Neural crest cell (in vitro differentiated cells): Measurements from ENCODE around the gene USP6NL. TPM values are rescaled to one million over a fixed set of nuclear protein-coding genes. Genes with fewer than 3 reads are reported as not detected.
A peak's percentile ranks its signal among the peaks of the same experiment; 100 is the strongest.

Source experiments
- DNase-seq: peaks from one replicate; pipeline ENCODE4 v3.0.0; 2021; ENCODE audit warnings: low read depth, mixed read lengths, low spot score
- H3K27ac Mint-ChIP-seq: one replicate; pipeline ENCODE4 v1.8.0; 2021; ENCODE audit warnings: mild to moderate bottlenecking, mixed read lengths; ENCODE audit not compliant: unreplicated experiment
- H3K27me3 Mint-ChIP-seq: 2 replicates; pipeline ENCODE4 v1.8.0; 2021; ENCODE audit warnings: low read depth, mild to moderate bottlenecking, mixed read lengths
- H3K36me3 Mint-ChIP-seq: 2 replicates; pipeline ENCODE4 v1.8.0; 2021; ENCODE audit warnings: low read depth, mild to moderate bottlenecking, mixed read lengths
- H3K4me1 Mint-ChIP-seq: 2 replicates; pipeline ENCODE4 v1.8.0; 2021; ENCODE audit warnings: mixed read lengths
- H3K4me3 Mint-ChIP-seq: one replicate; pipeline ENCODE4 v1.8.0; 2021; ENCODE audit warnings: mild to moderate bottlenecking, mixed read lengths
- H3K9me3 Mint-ChIP-seq: 2 replicates; pipeline ENCODE4 v1.8.0; 2021; ENCODE audit warnings: mixed read lengths
- total RNA-seq: library from RNA; stranded (reverse); gene quantifications from 2 replicates; pipeline ENCODE4 v1.2.1, GENCODE V29; 2021
- TF ChIP-seq, protein P1 (sequence below): fragments of 200-600 bp; sonication (generic); conservative IDR thresholded peaks from 2 replicates; pipeline ENCODE4 v1.5.0; 2021; ENCODE audit warnings: antibody characterized with exemption, mild to moderate bottlenecking

Gene USP6NL
- total RNA-seq, 1 donor from 2014 or later, result 35.3 TPM

- Mint-ChIP-seq H3K4me3 (no peak overlapping the region), H3K27me3 (peaks cover 1% of the 10 kb centered on the region), H3K27ac (no peak overlapping the region), H3K9me3 (no peaks in the 10 kb centered on the region), H3K36me3 (no peaks in the 10 kb centered on the region), H3K4me1 (peaks cover 12% of the 10 kb centered on the region)
- DNase-seq, result no peak
- TF ChIP-seq, protein P1, sequence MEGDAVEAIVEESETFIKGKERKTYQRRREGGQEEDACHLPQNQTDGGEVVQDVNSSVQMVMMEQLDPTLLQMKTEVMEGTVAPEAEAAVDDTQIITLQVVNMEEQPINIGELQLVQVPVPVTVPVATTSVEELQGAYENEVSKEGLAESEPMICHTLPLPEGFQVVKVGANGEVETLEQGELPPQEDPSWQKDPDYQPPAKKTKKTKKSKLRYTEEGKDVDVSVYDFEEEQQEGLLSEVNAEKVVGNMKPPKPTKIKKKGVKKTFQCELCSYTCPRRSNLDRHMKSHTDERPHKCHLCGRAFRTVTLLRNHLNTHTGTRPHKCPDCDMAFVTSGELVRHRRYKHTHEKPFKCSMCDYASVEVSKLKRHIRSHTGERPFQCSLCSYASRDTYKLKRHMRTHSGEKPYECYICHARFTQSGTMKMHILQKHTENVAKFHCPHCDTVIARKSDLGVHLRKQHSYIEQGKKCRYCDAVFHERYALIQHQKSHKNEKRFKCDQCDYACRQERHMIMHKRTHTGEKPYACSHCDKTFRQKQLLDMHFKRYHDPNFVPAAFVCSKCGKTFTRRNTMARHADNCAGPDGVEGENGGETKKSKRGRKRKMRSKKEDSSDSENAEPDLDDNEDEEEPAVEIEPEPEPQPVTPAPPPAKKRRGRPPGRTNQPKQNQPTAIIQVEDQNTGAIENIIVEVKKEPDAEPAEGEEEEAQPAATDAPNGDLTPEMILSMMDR, result no peak
Measured at GRCh38 chr10:11615396-11615795, 3.9 kb upstream of the USP6NL start.

GRCh38 chr10:11612021-11613001 is 861 bp upstream of the USP6NL start:
- Mint-ChIP-seq H3K36me3 (no peaks in the 10 kb centered on the region), H3K9me3 (no peaks in the 10 kb centered on the region), H3K27me3 (no peaks in the 10 kb centered on the region), H3K4me3 (peak overlapping the region; percentile 92), H3K27ac (peak overlapping the region; percentile 83), H3K4me1 (peaks cover 36% of the 10 kb centered on the region)
- no peak for DNase-seq
- TF ChIP-seq, protein P1, result no peak

DNA sequence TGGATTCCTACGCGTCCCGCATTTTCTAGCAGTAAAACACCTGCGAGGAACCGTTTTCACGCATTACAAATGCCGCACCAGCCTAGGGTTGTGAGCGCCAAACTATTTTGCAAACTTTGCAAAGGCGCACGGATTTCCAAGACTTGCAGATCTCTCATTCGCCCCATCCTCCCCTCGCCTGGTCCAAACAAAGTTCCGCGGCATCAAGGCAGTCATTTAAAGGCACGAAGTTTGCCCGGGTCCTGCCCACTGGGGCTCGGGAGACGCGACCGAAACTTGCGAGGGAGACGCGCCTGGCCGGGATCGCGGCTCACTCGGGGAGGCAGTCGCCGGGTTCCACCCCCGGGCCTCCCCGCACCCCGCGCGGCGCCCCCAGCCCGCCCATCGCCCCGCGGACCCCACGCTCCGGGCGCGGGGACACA is 613 bp downstream of the USP6NL start:
- Mint-ChIP-seq H3K9me3 (no peaks in the 10 kb centered on the region), H3K36me3 (no peaks in the 10 kb centered on the region), H3K4me3 (peak overlapping the region; percentile 96), H3K27me3 (no peaks in the 10 kb centered on the region), H3K27ac (peak overlapping the region; percentile 81), H3K4me1 (peaks cover 36% of the 10 kb centered on the region)
- TF ChIP-seq, protein P1, result no peak
- peak; percentile 30 for DNase-seq

DNA sequence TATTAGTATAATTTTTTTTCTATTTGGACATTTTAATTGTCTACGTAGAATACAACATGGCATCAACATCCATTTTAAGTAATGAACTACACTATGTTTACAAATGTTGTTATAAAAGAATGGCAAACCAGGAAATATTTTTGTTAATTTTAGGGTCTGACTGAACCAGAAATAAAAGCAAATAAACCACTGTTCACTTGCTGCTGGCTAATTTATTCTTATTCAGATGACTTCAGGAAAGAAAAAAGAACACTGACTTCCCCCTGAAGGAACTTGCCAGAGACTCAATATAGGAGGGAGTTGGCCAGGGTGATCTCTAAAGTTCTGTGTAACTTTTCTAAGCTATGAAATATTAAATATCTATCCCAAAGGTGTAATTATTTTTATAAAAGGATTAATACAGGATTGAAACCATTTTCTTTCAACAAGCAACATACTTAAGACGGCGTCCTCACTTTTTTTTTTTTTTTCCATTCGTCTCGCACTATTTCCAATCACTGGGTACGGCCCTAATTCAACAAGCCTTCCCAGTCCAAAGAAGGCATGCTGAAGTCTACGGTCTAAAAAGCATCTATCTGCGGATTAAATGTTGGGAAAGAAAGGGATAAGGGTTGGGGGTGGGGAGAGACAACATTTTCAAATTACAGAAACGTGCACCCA is 1.2 kb downstream of the USP6NL start:
- peaks cover 31% of the 10 kb centered on the region for H3K4me1 Mint-ChIP-seq
- no peak for DNase-seq
- no peaks in the 10 kb centered on the region for H3K27me3 Mint-ChIP-seq
- peak overlapping the region; percentile 96 for H3K4me3 Mint-ChIP-seq
- TF ChIP-seq, protein P1, result no peak
- no peaks in the 10 kb centered on the region for H3K9me3 Mint-ChIP-seq
- H3K27ac Mint-ChIP-seq, result peak overlapping the region; percentile 81
- H3K36me3 Mint-ChIP-seq, result no peaks in the 10 kb centered on the region

GRCh38 chr10:11609492-11610093 is 1.9 kb downstream of the USP6NL start:
- no peak for DNase-seq
- TF ChIP-seq, protein P1, result no peak
- no peaks in the 10 kb centered on the region for H3K9me3 Mint-ChIP-seq
- no peak overlapping the region for H3K27ac Mint-ChIP-seq
- peaks cover 29% of the 10 kb centered on the region for H3K4me1 Mint-ChIP-seq
- peak overlapping the region; percentile 82 for H3K4me3 Mint-ChIP-seq
- H3K36me3 Mint-ChIP-seq, result no peaks in the 10 kb centered on the region
- H3K27me3 Mint-ChIP-seq, result no peaks in the 10 kb centered on the region
